ENCODE results near the gene PPM1K. TPM values are rescaled to one million over a fixed set of nuclear protein-coding genes. Genes with fewer than 3 reads are reported as not detected.

PPM1K gene
- polyA plus RNA-seq, 4 donors: 1.6 to 9.2 (median 3.8) TPM

DNA sequence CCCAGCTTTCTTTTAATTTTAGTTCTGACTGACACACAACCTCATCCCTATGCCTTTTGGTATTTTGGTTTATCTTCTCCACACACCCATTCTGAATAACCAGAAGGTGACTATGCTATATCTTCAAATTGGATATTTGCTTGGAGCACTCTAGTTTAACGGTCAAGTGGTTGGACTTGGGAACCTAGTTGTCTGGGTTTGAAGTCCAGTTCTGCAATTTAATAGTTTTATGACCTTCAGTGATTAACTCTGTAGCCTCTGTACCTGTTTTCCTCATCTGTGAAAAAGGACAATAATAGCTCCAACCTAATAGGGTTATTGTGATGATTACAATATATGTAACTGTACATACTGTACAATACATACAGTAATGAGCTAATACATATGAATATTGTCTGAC lies 20.0 kb downstream of the PPM1K start:
- DNase-seq (peak; percentile 64 to 81), FAIRE-seq (peak; percentile 85)
- Histone ChIP-seq H3K27me3 (ENCODE audit: control insufficient read depth in 3 of 3, insufficient read depth in 3 of 3, low read length in 3 of 3) (no peaks in the 10 kb centered on the region), H3K36me3 (ENCODE audit: control insufficient read depth in 3 of 3, insufficient read depth in 2 of 3, low read depth in 1 of 3, low read length in 3 of 3) (peaks cover 3 to 11% (median 5%) of the 10 kb centered on the region in 3 donors), H3K4me1 (ENCODE audit: control insufficient read depth in 3 of 3, insufficient read depth in 2 of 3, low read depth in 1 of 3, low read length in 2 of 3) (peaks cover 0 to 2% (median 0%) of the 10 kb centered on the region in 3 donors), H3K27ac (ENCODE audit: low read depth in 1 of 3, low read length in 2 of 3) (no peak overlapping the region), H3K4me3 (ENCODE audit: low read depth in 1 of 3, low read length in 3 of 3) (no peak overlapping the region), H3K9me3 (ENCODE audit: control insufficient read depth in 2 of 2, insufficient read depth in 1 of 2, low read depth in 1 of 2, low read length in 1 of 2) (no peaks in the 10 kb centered on the region)
- WGBS, 3 donors: 15 to 69% (median 40%) methylated on average over 1 of the region's 1 CpG

GRCh38 chr4:88257726-88258125 lies 26.6 kb downstream of the PPM1K start:
- DNase-seq (no peak), FAIRE-seq (no peak)
- 94 to 96% (median 96%) methylated on average over 2 of the region's 2 CpGs for WGBS, 3 donors
- Histone ChIP-seq H3K9me3 (ENCODE audit: control insufficient read depth in 2 of 2, insufficient read depth in 1 of 2, low read depth in 1 of 2, low read length in 1 of 2) (no peaks in the 10 kb centered on the region), H3K36me3 (ENCODE audit: control insufficient read depth in 3 of 3, insufficient read depth in 2 of 3, low read depth in 1 of 3, low read length in 3 of 3) (no peaks in the 10 kb centered on the region), H3K4me3 (ENCODE audit: low read depth in 1 of 3, low read length in 3 of 3) (no peak overlapping the region), H3K4me1 (ENCODE audit: control insufficient read depth in 3 of 3, insufficient read depth in 2 of 3, low read depth in 1 of 3, low read length in 2 of 3) (no peaks in the 10 kb centered on the region), H3K27me3 (ENCODE audit: control insufficient read depth in 3 of 3, insufficient read depth in 3 of 3, low read length in 3 of 3) (no peaks in the 10 kb centered on the region), H3K27ac (ENCODE audit: low read depth in 1 of 3, low read length in 2 of 3) (no peak overlapping the region)

GRCh38 chr4:88255111-88255510 lies 29.2 kb downstream of the PPM1K start:
- no peak for DNase-seq
- H3K9me3 ChIP-seq (ENCODE audit: control insufficient read depth in 2 of 2, insufficient read depth in 1 of 2, low read depth in 1 of 2, low read length in 1 of 2): no peaks in the 10 kb centered on the region
- H3K27me3 ChIP-seq (ENCODE audit: control insufficient read depth in 3 of 3, insufficient read depth in 3 of 3, low read length in 3 of 3): no peaks in the 10 kb centered on the region
- H3K4me3 ChIP-seq (ENCODE audit: low read depth in 1 of 3, low read length in 3 of 3): no peak overlapping the region
- H3K36me3 ChIP-seq (ENCODE audit: control insufficient read depth in 3 of 3, insufficient read depth in 2 of 3, low read depth in 1 of 3, low read length in 3 of 3): no peaks in the 10 kb centered on the region
- H3K27ac ChIP-seq (ENCODE audit: low read depth in 1 of 3, low read length in 2 of 3): no peak overlapping the region
- no peak for FAIRE-seq
- H3K4me1 ChIP-seq (ENCODE audit: control insufficient read depth in 3 of 3, insufficient read depth in 2 of 3, low read depth in 1 of 3, low read length in 2 of 3): no peaks in the 10 kb centered on the region
- WGBS, 3 donors: 77 to 89% (median 86%) methylated on average over 2 of the region's 2 CpGs

DNA sequence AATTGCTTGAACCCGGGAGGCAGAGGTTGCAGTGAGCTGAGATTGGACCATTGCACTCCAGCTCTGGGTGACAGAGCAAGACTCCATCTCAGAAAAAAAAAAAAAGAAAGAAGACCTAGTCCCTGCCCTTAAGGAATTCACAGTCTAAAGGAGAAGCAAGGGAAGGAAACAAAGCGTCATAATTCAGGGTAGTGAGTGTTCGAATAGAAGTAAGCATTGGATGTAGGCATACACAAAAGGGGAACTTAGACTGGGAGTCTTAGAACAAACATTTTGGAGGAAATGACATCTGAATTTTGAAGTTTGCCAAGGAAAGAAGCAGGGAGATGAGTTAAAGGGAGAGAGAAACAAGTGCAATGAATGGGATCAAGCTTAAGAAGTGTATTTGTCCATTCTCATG lies 32.4 kb downstream of the PPM1K start:
- Histone ChIP-seq H3K36me3 (ENCODE audit: control insufficient read depth in 3 of 3, insufficient read depth in 2 of 3, low read depth in 1 of 3, low read length in 3 of 3) (no peaks in the 10 kb centered on the region), H3K4me3 (ENCODE audit: low read depth in 1 of 3, low read length in 3 of 3) (no peak overlapping the region), H3K27ac (ENCODE audit: low read depth in 1 of 3, low read length in 2 of 3) (no peak overlapping the region), H3K9me3 (ENCODE audit: control insufficient read depth in 2 of 2, insufficient read depth in 1 of 2, low read depth in 1 of 2, low read length in 1 of 2) (no peaks in the 10 kb centered on the region), H3K27me3 (ENCODE audit: control insufficient read depth in 3 of 3, insufficient read depth in 3 of 3, low read length in 3 of 3) (no peaks in the 10 kb centered on the region), H3K4me1 (ENCODE audit: control insufficient read depth in 3 of 3, insufficient read depth in 2 of 3, low read depth in 1 of 3, low read length in 2 of 3) (peaks cover 0 to 3% (median 0%) of the 10 kb centered on the region in 3 donors)
- WGBS, 3 donors: 82 to 93% (median 86%) methylated on average over 3 of the region's 3 CpGs
- FAIRE-seq (no peak), DNase-seq (no peak)

DNA sequence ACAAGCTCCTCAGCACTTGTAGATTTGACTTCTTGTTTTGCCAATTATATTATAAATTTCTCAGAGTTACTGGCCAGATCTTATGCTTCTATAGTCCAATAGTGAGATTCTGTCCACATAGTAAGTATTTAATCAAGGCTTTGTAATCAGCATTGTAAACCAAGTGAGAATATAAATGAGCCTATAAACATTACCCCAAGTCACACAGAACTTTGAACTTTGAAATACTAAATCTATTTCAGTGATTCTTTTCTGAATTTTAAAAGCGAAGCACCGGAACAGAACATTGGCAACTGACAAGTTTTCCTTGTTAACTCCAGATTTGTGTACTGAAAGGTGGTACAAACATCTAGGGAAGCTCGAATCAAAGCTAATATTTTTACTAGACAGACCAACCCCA lies 37.2 kb downstream of the PPM1K start:
- Histone ChIP-seq H3K27ac (ENCODE audit: low read depth in 1 of 3, low read length in 2 of 3) (no peak overlapping the region), H3K4me3 (ENCODE audit: low read depth in 1 of 3, low read length in 3 of 3) (no peak overlapping the region), H3K36me3 (ENCODE audit: control insufficient read depth in 3 of 3, insufficient read depth in 2 of 3, low read depth in 1 of 3, low read length in 3 of 3) (no peaks in the 10 kb centered on the region), H3K4me1 (ENCODE audit: control insufficient read depth in 3 of 3, insufficient read depth in 2 of 3, low read depth in 1 of 3, low read length in 2 of 3) (peaks cover 0 to 6% (median 0%) of the 10 kb centered on the region in 3 donors), H3K27me3 (ENCODE audit: control insufficient read depth in 3 of 3, insufficient read depth in 3 of 3, low read length in 3 of 3) (no peaks in the 10 kb centered on the region), H3K9me3 (ENCODE audit: control insufficient read depth in 2 of 2, insufficient read depth in 1 of 2, low read depth in 1 of 2, low read length in 1 of 2) (no peaks in the 10 kb centered on the region)
- 17 to 45% (median 43%) methylated on average over 3 of the region's 3 CpGs for WGBS, 3 donors
- FAIRE-seq (peak; percentile 49), DNase-seq (peak; percentile 20 to 24)

DNA sequence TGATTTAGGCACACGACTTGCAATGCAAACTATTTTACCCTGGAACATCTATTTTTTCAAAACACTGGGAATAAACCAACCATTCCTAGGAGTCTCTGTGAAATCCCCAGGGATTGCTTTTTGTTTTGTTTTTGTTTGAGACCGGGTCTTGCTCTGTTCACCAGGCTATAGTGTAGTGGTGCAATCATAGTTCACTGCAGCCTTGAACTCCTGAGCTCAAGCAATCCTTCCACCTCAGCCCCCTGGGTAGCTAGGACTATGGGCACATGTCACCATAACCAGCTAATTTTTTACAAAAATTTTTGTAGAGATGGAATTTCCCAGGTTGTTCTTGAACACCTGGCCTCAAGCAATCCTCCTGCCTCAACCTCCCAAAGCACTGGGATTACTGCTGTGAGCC lies 37.8 kb downstream of the PPM1K start:
- FAIRE-seq (no peak), DNase-seq (no peak)
- WGBS, 3 donors: 62 to 71% (median 68%) methylated on average over 2 of the region's 2 CpGs
- no peaks in the 10 kb centered on the region for H3K36me3 ChIP-seq (ENCODE audit: control insufficient read depth in 3 of 3, insufficient read depth in 2 of 3, low read depth in 1 of 3, low read length in 3 of 3)
- no peak overlapping the region for H3K4me3 ChIP-seq (ENCODE audit: low read depth in 1 of 3, low read length in 3 of 3)
- H3K27me3 ChIP-seq (ENCODE audit: control insufficient read depth in 3 of 3, insufficient read depth in 3 of 3, low read length in 3 of 3): no peaks in the 10 kb centered on the region
- no peak overlapping the region for H3K27ac ChIP-seq (ENCODE audit: low read depth in 1 of 3, low read length in 2 of 3)
- H3K4me1 ChIP-seq (ENCODE audit: control insufficient read depth in 3 of 3, insufficient read depth in 2 of 3, low read depth in 1 of 3, low read length in 2 of 3): peaks cover 0 to 6% (median 0%) of the 10 kb centered on the region in 3 donors
- H3K9me3 ChIP-seq (ENCODE audit: control insufficient read depth in 2 of 2, insufficient read depth in 1 of 2, low read depth in 1 of 2, low read length in 1 of 2): no peaks in the 10 kb centered on the region

GRCh38 chr4:88244816-88245579 lies 39.4 kb downstream of the PPM1K start:
- DNase-seq: no peak
- no peak overlapping the region for H3K27ac ChIP-seq (ENCODE audit: low read depth in 1 of 3, low read length in 2 of 3)
- H3K27me3 ChIP-seq (ENCODE audit: control insufficient read depth in 3 of 3, insufficient read depth in 3 of 3, low read length in 3 of 3): no peaks in the 10 kb centered on the region
- 77 to 92% (median 83%) methylated on average over 14 to 17 of the region's 17 CpGs for WGBS, 3 donors
- peaks cover 0 to 6% (median 0%) of the 10 kb centered on the region in 3 donors for H3K4me1 ChIP-seq (ENCODE audit: control insufficient read depth in 3 of 3, insufficient read depth in 2 of 3, low read depth in 1 of 3, low read length in 2 of 3)
- no peak for FAIRE-seq
- H3K9me3 ChIP-seq (ENCODE audit: control insufficient read depth in 2 of 2, insufficient read depth in 1 of 2, low read depth in 1 of 2, low read length in 1 of 2): no peaks in the 10 kb centered on the region
- no peak overlapping the region for H3K4me3 ChIP-seq (ENCODE audit: low read depth in 1 of 3, low read length in 3 of 3)
- no peaks in the 10 kb centered on the region for H3K36me3 ChIP-seq (ENCODE audit: control insufficient read depth in 3 of 3, insufficient read depth in 2 of 3, low read depth in 1 of 3, low read length in 3 of 3)

GRCh38 chr4:88244056-88244455 lies 40.3 kb downstream of the PPM1K start:
- Histone ChIP-seq H3K4me3 (ENCODE audit: low read depth in 1 of 3, low read length in 3 of 3) (no peak overlapping the region), H3K4me1 (ENCODE audit: control insufficient read depth in 3 of 3, insufficient read depth in 2 of 3, low read depth in 1 of 3, low read length in 2 of 3) (peaks cover 0 to 6% (median 0%) of the 10 kb centered on the region in 3 donors), H3K27ac (ENCODE audit: low read depth in 1 of 3, low read length in 2 of 3) (no peak overlapping the region), H3K36me3 (ENCODE audit: control insufficient read depth in 3 of 3, insufficient read depth in 2 of 3, low read depth in 1 of 3, low read length in 3 of 3) (no peaks in the 10 kb centered on the region), H3K9me3 (ENCODE audit: control insufficient read depth in 2 of 2, insufficient read depth in 1 of 2, low read depth in 1 of 2, low read length in 1 of 2) (no peaks in the 10 kb centered on the region), H3K27me3 (ENCODE audit: control insufficient read depth in 3 of 3, insufficient read depth in 3 of 3, low read length in 3 of 3) (no peaks in the 10 kb centered on the region)
- no peak for FAIRE-seq
- no peak for DNase-seq
- WGBS, 3 donors: 87 to 92% (median 88%) methylated on average over 10 to 13 of the region's 13 CpGs

- 91 to 100% (median 92%) methylated on average over 1 of the region's 1 CpG for WGBS, 3 donors
- H3K36me3 ChIP-seq (ENCODE audit: control insufficient read depth in 3 of 3, insufficient read depth in 2 of 3, low read depth in 1 of 3, low read length in 3 of 3): no peaks in the 10 kb centered on the region
- DNase-seq (no peak), FAIRE-seq (no peak)
- no peaks in the 10 kb centered on the region for H3K27me3 ChIP-seq (ENCODE audit: control insufficient read depth in 3 of 3, insufficient read depth in 3 of 3, low read length in 3 of 3)
- peaks cover 0 to 3% (median 0%) of the 10 kb centered on the region in 3 donors for H3K4me1 ChIP-seq (ENCODE audit: control insufficient read depth in 3 of 3, insufficient read depth in 2 of 3, low read depth in 1 of 3, low read length in 2 of 3)
- no peaks in the 10 kb centered on the region for H3K9me3 ChIP-seq (ENCODE audit: control insufficient read depth in 2 of 2, insufficient read depth in 1 of 2, low read depth in 1 of 2, low read length in 1 of 2)
- H3K4me3 ChIP-seq (ENCODE audit: low read depth in 1 of 3, low read length in 3 of 3): no peak overlapping the region
- no peak overlapping the region for H3K27ac ChIP-seq (ENCODE audit: low read depth in 1 of 3, low read length in 2 of 3)
Measured at GRCh38 chr4:88242144-88242543, 42.2 kb downstream of the PPM1K start.
